Gastroesophageal sphincter (tissue), 3 donors: Measurements from ENCODE around the gene TLE3.

Experiments used
- CTCF ChIP-seq, 4 experiments: fragments of 200-600 bp in 2 of 4; fragments of 450-650 bp in 2 of 4; sonication (generic) in 1 of 4; IDR thresholded peaks; one replicate each; pipeline ENCODE4 v1.5.1; 2017 to 2019; ENCODE audit warnings: antibody characterized with exemption in 4 of 4, mild to moderate bottlenecking in 2 of 4, moderate library complexity in 2 of 4
- EP300 ChIP-seq: sonication (generic); formaldehyde crosslinking; IDR thresholded peaks from one replicate; pipeline ENCODE4 v1.6.1; 2017; ENCODE audit warnings: antibody characterized with exemption, mild to moderate bottlenecking
- POLR2A ChIP-seq, 2 donors: fragments of 450-650 bp; IDR thresholded peaks; one replicate each; pipeline ENCODE4 v1.6.1; 2017; ENCODE audit warnings: antibody characterized with exemption in 2 of 2, mild to moderate bottlenecking in 2 of 2, moderate library complexity in 1 of 2

- TF ChIP-seq CTCF (IDR thresholded peaks at IDR 0.05) (peak in 3 of 4 experiments; percentile 0 to 21 (median 7)), POLR2A (IDR thresholded peaks at IDR 0.05) (peak; percentile 83 to 95), EP300 (no peak)
Observed at GRCh38 chr15:70099167-70099966, 1.6 kb upstream of the TLE3 start.
